Activated naive CD8-positive, alpha-beta T cell treated with anti-CD3 and anti-CD28 coated beads, Interleukin-2, amount 50 U/mL, for 24 hours (primary cell): Measurements from ENCODE around the gene LINGO1.
A peak's percentile ranks its signal among the peaks of the same experiment; 100 is the strongest.

Experiments
- ATAC-seq: fragments of 150-1000 bp; cut with Tn5 transposase; one replicate; pipeline ENCODE4 v1.10.0; 2021
- DNase-seq: peaks from one replicate; pipeline ENCODE4 v3.0.0; 2021
- H3K27ac Mint-ChIP-seq: one replicate; pipeline ENCODE4 v1.8.0; 2021; ENCODE audit warnings: mild to moderate bottlenecking, mixed read lengths
- H3K27me3 Mint-ChIP-seq: one replicate; pipeline ENCODE4 v1.8.0; 2021; ENCODE audit warnings: mixed read lengths
- H3K36me3 Mint-ChIP-seq: one replicate; pipeline ENCODE4 v1.8.0; 2021; ENCODE audit warnings: low read depth, mixed read lengths
- H3K4me1 Mint-ChIP-seq: one replicate; pipeline ENCODE4 v1.8.0; 2021; ENCODE audit warnings: mixed read lengths
- H3K4me3 Mint-ChIP-seq: one replicate; pipeline ENCODE4 v1.8.0; 2021; ENCODE audit warnings: mild to moderate bottlenecking, moderate library complexity, mixed read lengths
- H3K9me3 Mint-ChIP-seq: one replicate; pipeline ENCODE4 v1.8.0; 2021; ENCODE audit warnings: mixed read lengths

LINGO1 gene

DNA sequence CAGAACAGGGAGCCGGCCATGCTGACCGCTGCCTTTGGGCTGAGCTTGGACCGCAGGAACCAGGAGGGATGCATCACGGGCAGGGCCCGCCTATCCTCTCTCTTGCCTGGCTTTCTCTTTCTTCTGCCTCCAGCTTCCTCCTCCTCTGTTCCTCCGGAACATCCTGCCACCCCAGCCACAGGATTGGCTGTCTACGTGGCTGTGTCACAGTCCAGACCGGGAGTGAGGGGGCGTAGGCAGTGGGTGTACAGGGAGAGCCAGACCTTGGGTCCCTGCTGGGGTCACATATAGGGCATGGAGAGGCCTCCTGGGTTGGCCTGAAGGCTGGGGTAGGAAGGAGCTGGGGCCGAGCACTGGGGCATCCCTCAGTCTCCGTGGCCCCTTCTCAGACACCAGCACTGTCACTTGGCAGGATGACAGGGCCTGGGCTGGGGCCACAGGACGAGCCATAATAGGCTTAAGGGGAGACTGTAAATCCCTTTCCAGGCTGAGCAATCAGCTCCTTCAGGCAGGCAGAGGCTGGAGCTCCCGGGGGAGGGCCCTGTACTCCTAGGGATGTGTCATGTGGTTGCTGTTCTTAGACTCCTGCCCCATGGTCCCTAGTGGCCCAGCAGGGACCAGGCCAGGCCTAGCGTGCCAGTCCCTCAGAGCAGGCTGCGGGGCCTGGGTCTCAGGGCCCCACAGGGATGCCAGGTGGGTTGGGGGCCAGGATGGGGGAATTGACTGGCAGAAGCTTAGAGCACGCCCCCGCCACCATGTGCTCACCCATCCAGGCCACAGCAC is 25.4 kb downstream of the LINGO1 start:
- peaks cover 3% of the 10 kb centered on the region for H3K4me1 Mint-ChIP-seq
- H3K27ac Mint-ChIP-seq, result no peak overlapping the region
- DNase-seq, result no peak
- peak; percentile 11 for ATAC-seq
- no peaks in the 10 kb centered on the region for H3K9me3 Mint-ChIP-seq
- no peaks in the 10 kb centered on the region for H3K36me3 Mint-ChIP-seq
- no peaks in the 10 kb centered on the region for H3K27me3 Mint-ChIP-seq
- no peak overlapping the region for H3K4me3 Mint-ChIP-seq

DNA sequence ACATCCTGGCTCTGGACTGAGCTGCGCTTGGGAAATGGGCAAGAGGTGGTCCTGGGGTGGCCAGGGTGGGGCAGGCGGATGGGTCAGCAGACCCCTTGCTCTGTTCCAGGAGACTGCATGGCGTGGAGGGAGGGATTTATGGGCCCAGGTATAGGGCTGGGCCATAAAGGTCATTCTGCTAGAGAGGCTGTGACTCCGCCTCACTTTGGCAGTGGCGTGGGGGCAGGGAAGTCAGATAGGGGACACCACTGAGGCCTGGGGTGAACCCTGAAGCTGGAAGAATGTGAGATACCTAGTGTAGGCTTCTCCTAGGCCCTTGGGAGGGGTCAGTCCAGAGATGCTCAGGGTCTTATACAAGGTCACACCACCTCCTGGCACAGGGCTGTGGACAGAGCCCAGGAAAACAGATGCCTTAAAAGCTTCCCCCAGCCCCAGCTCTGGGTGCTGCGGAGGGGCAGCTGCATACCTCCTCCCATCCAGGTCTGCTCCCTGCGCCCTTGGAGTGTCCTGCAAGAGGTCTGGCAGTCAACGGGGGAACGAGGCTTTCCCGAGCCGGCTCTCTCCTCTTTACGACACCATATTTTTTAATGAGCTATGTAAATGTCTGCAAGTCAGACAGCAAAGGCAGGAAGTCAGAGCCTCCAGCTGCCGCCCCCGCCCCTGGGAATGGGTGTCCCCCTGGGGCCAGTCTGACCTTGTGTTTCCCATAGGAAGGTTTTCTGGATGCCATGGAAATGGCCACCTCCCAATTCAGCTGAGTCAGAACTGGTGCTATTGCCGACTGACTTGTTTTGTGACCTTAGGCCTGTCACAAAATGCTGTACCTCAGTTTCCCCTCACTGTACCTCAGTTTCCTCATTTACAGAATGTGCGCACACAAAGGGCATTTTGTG is 26.3 kb downstream of the LINGO1 start:
- H3K27ac Mint-ChIP-seq, result no peak overlapping the region
- no peaks in the 10 kb centered on the region for H3K9me3 Mint-ChIP-seq
- ATAC-seq (no peak), DNase-seq (no peak)
- H3K4me3 Mint-ChIP-seq, result no peak overlapping the region
- peaks cover 3% of the 10 kb centered on the region for H3K4me1 Mint-ChIP-seq
- no peaks in the 10 kb centered on the region for H3K27me3 Mint-ChIP-seq
- no peaks in the 10 kb centered on the region for H3K36me3 Mint-ChIP-seq

DNA sequence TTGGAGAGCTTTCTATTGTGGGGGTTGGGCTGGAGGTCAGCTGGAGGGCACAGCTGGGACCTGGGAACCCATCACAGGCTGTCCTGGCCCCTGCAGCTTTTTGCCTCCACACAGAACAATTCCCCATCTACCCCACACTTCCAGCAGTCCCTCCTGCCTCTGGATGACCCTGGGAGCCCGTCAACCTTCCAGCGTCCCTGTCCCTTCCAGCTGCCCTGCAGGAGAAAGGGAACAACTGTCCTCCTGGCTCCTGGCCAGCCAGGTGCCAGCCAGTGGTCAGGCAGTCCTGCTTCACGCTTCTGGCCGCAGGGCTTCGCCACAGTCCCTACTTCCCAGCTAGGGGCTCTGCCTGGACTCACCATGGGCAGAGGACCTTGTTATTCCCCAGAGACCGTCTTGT is 27.2 kb downstream of the LINGO1 start:
- Mint-ChIP-seq H3K27ac (no peak overlapping the region), H3K9me3 (no peaks in the 10 kb centered on the region), H3K27me3 (no peaks in the 10 kb centered on the region), H3K4me3 (no peak overlapping the region), H3K4me1 (peaks cover 3% of the 10 kb centered on the region), H3K36me3 (no peaks in the 10 kb centered on the region)
- DNase-seq, result no peak
- no peak for ATAC-seq

DNA sequence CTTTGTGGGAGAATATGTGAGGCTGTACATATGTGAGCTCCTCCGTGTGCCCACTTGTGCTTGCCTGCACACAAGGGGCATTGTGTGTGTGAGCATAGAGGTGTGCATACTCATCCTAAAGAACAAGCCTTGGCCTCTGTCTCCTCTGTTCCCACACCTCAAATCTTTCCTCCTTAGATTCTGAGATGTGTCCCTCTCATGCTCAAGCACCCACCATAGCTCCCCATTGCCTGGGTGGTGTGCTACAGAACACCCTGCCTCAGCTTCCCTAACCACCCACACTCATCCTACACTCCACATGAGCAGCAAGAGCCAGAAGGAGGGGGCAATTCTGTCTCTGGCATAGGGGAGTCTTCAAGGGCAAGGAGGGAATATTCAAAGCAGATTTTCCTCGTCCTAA is 27.7 kb downstream of the LINGO1 start:
- H3K4me3 Mint-ChIP-seq, result no peak overlapping the region
- no peak overlapping the region for H3K27ac Mint-ChIP-seq
- H3K27me3 Mint-ChIP-seq, result no peaks in the 10 kb centered on the region
- no peaks in the 10 kb centered on the region for H3K9me3 Mint-ChIP-seq
- no peak for ATAC-seq
- peaks cover 3% of the 10 kb centered on the region for H3K4me1 Mint-ChIP-seq
- DNase-seq, result no peak
- H3K36me3 Mint-ChIP-seq, result no peaks in the 10 kb centered on the region

DNA sequence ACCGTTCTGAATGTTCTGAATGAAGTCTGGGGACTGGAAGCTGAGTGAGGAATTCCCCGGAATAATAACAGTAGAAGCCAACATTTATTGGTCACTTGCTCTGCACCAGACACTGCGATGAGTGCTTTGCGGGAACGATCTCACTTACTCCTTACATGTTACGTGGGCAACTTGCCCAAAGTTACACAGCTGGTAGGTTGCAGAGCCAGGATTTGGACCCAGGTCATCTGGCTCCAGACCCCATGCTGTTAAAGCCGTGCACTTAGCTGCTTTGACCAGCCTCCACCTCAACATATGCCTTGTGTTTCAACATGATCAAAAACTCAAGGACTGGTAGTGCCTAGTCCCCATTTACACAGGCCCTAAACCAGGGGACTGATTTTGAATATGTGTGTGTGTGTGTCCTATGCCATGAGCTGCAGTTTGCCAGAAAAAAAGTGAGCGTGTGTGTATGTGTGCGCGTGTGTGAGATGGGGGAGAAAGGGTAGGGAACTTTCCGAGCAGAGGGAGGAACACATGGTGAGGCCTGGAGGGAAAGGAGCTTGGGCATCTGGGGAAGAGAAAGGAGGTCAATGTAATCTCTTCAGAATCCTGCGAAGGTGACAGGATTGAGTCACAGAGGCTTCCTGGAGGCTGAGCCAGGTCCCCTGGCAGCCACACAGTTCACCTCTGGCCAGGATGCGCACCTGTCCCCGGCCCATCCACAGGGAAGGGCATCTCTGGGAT is 28.9 kb downstream of the LINGO1 start:
- Mint-ChIP-seq H3K36me3 (no peaks in the 10 kb centered on the region), H3K9me3 (no peaks in the 10 kb centered on the region), H3K27ac (no peak overlapping the region), H3K4me1 (peaks cover 3% of the 10 kb centered on the region), H3K27me3 (no peaks in the 10 kb centered on the region), H3K4me3 (no peak overlapping the region)
- DNase-seq (no peak), ATAC-seq (no peak)

DNA sequence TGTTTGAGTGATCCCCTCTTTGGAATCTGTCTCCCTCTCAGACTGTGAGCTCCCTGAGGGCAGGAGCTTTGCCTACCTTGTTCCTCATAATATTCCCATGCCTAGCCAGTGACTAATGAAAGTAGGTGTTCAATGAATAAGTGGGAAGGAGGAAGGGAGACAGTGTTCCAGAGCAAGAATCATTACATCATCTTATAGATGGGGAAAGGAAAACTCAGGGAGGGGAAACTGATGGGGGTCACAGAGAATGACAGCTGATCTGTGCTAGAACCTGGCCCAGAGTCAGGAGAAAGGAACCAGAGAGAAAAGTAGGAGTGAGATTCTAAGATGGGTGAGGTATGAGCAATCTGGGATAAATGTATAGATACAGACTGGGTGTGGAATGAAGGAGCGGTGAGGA is 29.9 kb downstream of the LINGO1 start:
- H3K36me3 Mint-ChIP-seq, result no peaks in the 10 kb centered on the region
- no peaks in the 10 kb centered on the region for H3K27me3 Mint-ChIP-seq
- ATAC-seq (no peak), DNase-seq (no peak)
- peaks cover 3% of the 10 kb centered on the region for H3K4me1 Mint-ChIP-seq
- H3K4me3 Mint-ChIP-seq, result no peak overlapping the region
- no peak overlapping the region for H3K27ac Mint-ChIP-seq
- H3K9me3 Mint-ChIP-seq, result no peaks in the 10 kb centered on the region

DNA sequence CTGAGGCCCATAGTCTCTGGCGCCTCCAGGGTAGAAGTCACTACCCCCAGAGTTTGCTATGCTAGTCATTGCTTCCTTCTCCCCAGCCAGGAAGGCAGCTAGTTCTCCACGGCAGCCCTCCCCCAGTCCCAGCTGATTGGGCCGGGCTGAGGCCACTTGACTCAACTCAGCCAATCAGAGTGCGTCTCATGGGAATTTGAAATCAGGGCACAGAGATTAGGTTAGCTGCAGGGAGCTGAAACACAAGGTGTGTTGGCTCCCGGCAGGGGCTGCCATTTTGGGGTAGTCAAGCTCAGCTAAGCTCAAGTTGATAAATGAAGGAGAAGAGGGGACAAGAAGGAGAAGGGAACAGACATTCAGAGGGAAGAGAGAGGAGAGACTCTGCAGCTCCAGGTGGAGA is 32.8 kb downstream of the LINGO1 start:
- DNase-seq (no peak), ATAC-seq (no peak)
- Mint-ChIP-seq H3K4me1 (peaks cover 2% of the 10 kb centered on the region), H3K9me3 (no peaks in the 10 kb centered on the region), H3K27me3 (no peaks in the 10 kb centered on the region), H3K36me3 (no peaks in the 10 kb centered on the region), H3K4me3 (no peak overlapping the region), H3K27ac (no peak overlapping the region)

DNA sequence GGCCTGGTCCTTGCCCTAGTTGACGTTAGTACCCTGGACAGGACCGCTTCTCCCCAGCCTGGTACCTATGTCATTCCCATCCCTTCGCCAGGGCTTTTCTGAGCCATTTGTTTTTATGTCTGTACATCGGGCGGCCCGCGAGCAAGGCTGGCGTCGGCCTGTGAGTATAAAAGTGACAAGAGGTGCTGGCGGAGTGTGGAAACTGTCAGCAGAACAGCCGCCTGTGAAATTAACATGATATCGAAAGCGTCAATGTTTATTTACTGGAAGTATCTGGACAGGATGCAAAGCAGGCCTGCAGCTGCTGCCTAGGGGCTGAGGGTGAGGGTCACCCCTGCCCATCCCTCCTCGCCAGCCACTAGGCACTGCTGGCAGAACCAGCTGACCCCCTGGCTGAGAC is 33.4 kb downstream of the LINGO1 start:
- no peaks in the 10 kb centered on the region for H3K36me3 Mint-ChIP-seq
- H3K27me3 Mint-ChIP-seq, result no peaks in the 10 kb centered on the region
- ATAC-seq, result no peak
- H3K4me3 Mint-ChIP-seq, result no peak overlapping the region
- DNase-seq, result no peak
- H3K9me3 Mint-ChIP-seq, result no peaks in the 10 kb centered on the region
- H3K4me1 Mint-ChIP-seq, result no peaks in the 10 kb centered on the region
- H3K27ac Mint-ChIP-seq, result no peak overlapping the region

DNA sequence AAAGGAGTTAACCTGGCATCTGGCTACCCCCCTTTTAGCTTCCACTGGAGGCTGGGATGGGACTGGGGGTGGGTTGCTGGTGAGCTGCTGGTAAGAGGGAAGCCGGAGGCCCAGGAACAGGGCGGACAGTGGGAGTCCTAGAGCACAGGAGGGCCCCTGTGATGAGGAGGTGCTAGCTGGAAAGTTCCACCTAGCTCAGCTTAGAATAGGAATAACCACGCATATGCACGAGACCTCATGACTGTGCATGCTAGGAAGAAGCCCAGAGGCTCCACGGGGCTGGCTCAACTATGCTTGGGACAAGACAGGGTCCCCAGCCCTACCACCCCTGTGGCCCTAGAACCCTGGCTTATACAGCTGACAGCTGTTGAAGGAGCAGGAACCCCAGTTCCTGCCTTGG is 34.1 kb downstream of the LINGO1 start:
- no peaks in the 10 kb centered on the region for H3K9me3 Mint-ChIP-seq
- no peak overlapping the region for H3K27ac Mint-ChIP-seq
- H3K4me1 Mint-ChIP-seq, result no peaks in the 10 kb centered on the region

DNA sequence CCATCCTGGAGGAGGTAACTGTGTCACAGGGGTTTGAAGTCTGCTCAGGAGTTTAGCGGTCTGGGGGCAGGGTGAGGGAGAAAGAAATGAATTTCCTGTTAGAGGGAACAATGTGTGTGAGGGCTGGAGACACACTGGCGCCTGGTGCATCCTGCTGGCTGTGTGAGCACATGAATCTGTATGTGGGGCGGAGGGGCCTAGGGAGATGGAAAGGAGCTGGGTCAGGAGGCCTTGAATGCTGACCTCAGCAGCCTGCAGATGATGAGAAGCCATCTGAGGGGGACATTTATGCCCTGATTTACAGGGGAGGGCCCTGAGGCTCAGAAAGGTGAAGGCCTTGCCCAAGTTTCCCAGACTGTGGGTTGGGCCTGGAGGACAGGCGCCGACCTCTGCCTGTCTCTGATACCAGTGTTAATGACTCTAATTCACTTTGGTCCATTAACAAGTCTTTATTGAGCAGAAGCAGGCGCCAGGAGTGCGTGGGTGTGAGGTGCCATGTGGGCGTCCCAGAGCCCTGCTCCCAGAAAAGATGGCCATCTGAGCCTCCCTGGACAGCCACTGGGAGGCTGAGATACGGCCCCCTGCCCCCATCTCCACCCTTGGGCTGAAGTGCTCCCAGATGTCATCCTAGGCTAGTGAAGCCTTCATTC is 34.8 kb downstream of the LINGO1 start:
- Mint-ChIP-seq H3K27me3 (no peaks in the 10 kb centered on the region), H3K36me3 (no peaks in the 10 kb centered on the region), H3K4me1 (no peaks in the 10 kb centered on the region), H3K4me3 (no peak overlapping the region), H3K9me3 (no peaks in the 10 kb centered on the region), H3K27ac (no peak overlapping the region)
- no peak for ATAC-seq
- no peak for DNase-seq

More for the DNA sequence above, 34.1 kb downstream of the LINGO1 start:
- no peak for DNase-seq
- Mint-ChIP-seq H3K36me3 (no peaks in the 10 kb centered on the region), H3K27me3 (no peaks in the 10 kb centered on the region), H3K4me3 (no peak overlapping the region)
- ATAC-seq, result no peak

DNA sequence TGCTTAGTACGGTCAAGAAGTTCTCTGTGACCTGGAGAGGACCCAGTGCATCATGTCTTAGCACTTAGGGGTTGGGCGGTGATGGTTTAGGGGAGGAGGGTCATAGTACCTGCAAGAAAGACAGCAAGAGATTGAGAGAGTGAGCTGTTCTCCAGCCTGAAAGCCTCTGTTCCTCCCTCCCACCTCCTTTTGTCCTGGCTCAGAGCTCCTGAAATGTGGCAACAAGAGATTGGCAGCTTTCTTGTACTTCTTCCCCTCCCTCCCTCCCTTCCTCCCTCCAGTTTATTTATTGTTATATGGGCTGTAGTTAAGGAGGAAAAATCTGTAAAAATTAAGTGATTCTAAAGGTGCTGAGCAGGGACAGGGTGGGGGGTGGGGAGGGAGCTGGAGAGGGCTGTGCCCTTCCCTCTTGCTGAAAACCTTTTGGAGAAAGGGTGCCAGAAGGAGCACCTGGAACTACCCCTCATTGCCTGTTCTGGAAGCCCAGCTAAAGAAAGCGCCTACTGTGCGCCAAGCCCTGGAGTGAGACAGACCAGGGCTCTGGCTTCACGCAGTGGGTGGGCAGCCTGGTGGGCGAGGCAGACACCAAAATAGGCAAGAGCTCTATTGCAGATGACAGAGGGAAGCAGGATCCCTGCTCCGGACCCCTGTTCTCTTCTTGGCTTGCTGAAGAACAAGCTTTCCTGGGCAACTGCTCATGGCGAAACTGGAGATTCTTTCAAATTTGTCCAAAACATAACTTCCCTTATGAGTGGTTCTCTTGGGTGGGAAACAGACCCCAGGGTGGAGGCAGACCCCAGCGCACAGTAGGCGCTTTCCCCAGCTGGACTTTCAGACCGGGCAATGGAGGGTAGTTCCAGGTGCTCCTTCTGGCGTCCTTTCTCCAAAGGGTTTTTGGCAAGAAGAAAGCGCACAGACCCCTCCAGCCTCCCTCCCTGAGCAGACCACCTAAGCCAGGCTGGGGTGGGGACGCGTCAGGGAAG is 35.6 kb downstream of the LINGO1 start:
- Mint-ChIP-seq H3K4me1 (no peaks in the 10 kb centered on the region), H3K9me3 (no peaks in the 10 kb centered on the region), H3K4me3 (no peak overlapping the region), H3K36me3 (no peaks in the 10 kb centered on the region), H3K27ac (no peak overlapping the region), H3K27me3 (no peaks in the 10 kb centered on the region)
- DNase-seq (no peak), ATAC-seq (no peak)

DNA sequence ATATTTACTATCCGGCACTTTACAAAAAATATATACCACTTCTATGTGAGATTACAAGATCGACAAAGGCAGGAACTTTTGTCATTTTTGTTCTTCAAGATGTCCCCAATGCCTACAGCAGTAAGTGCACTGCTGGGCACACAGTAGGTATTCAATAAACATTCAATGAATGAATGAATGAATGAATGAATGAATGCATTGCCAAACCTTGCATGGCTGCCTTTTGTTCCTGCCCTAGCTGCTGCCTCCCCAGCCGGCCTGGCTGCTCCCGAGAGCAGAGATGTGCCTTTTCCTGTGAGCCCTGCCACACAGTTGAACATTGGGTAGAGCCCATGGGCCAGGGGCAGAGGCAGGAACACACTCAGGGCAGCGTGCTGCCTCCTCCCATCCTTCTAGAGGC is 37.5 kb downstream of the LINGO1 start:
- no peak overlapping the region for H3K27ac Mint-ChIP-seq
- DNase-seq (no peak), ATAC-seq (no peak)
- no peaks in the 10 kb centered on the region for H3K4me1 Mint-ChIP-seq
- no peaks in the 10 kb centered on the region for H3K36me3 Mint-ChIP-seq
- no peaks in the 10 kb centered on the region for H3K9me3 Mint-ChIP-seq
- peaks cover 2% of the 10 kb centered on the region for H3K27me3 Mint-ChIP-seq
- H3K4me3 Mint-ChIP-seq, result no peak overlapping the region

DNA sequence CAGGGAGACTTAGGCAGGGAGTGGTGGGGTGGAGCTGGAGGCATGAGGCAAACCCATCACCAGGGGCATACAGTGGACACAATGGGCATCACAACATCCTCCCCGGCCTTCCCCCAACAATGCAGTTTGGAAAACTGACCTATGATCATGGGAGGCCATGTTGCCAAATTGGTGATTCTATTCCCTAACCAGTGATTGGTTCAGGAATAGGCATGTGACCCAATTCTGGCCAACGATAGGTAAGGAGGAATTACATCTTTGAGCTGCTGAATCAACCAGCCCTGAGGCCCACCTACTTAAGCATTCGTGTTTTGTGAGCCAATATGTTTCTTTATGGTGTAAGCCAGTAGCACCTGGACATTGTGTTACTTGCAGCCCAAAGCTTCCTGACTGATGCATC is 40.0 kb downstream of the LINGO1 start:
- Mint-ChIP-seq H3K4me3 (no peak overlapping the region), H3K36me3 (no peaks in the 10 kb centered on the region), H3K9me3 (no peaks in the 10 kb centered on the region), H3K27me3 (peaks cover 2% of the 10 kb centered on the region), H3K27ac (no peak overlapping the region), H3K4me1 (no peaks in the 10 kb centered on the region)
- ATAC-seq, result no peak
- DNase-seq, result no peak
